ENCODE data around the gene SCO2.

- TF ChIP-seq CTCF (IDR thresholded peaks at IDR 0.05) (no peak), POLR2A (IDR thresholded peaks at IDR 0.05) (no peak)
Observed at GRCh38 chr22:50481045-50481439, 44.4 kb downstream of the SCO2 start.

All from Peyer's patch (tissue), 4 donors.